ENCODE data around the gene CDK13.

GRCh38 chr7:39946693-39947092, 3.4 kb upstream of the CDK13 start:
- TF ChIP-seq CTCF (IDR thresholded peaks at IDR 0.05) (no peak), POLR2A (IDR thresholded peaks at IDR 0.05) (no peak)

Measured in uterus (tissue), 2 donors.